GM21528 (cell line): ENCODE measurements around the gene LMO2.

ENCODE experiments used
- ATAC-seq: cut with Tn5 transposase; IDR thresholded peaks from one replicate; pipeline ENCODE4 v1.9.1; 2021; ENCODE audit warnings: mild to moderate bottlenecking, moderate library complexity; ENCODE audit not compliant: unreplicated experiment, low FRiP score

Gene LMO2

GRCh38 chr11:33916736-33917135 is 24.9 kb upstream of the LMO2 start:
- ATAC-seq = no peak

GRCh38 chr11:33915526-33915925 is 23.6 kb upstream of the LMO2 start:
- ATAC-seq = no peak

GRCh38 chr11:33913991-33914390 is 22.1 kb upstream of the LMO2 start:
- no peak for ATAC-seq

- peak; percentile 76 for ATAC-seq
Measured at GRCh38 chr11:33912405-33913361, 20.8 kb upstream of the LMO2 start.

- ATAC-seq = no peak
Measured at GRCh38 chr11:33910958-33911339, 19.1 kb upstream of the LMO2 start.

- no peak for ATAC-seq
Measured at GRCh38 chr11:33910296-33910957, 18.6 kb upstream of the LMO2 start.

GRCh38 chr11:33909552-33909951 is 17.7 kb upstream of the LMO2 start:
- no peak for ATAC-seq

GRCh38 chr11:33909150-33909549 is 17.3 kb upstream of the LMO2 start:
- no peak for ATAC-seq

GRCh38 chr11:33907421-33907820 is 15.5 kb upstream of the LMO2 start:
- ATAC-seq = no peak

GRCh38 chr11:33906484-33907186 is 14.8 kb upstream of the LMO2 start:
- ATAC-seq = no peak

GRCh38 chr11:33904102-33904501 is 12.2 kb upstream of the LMO2 start:
- ATAC-seq = no peak

GRCh38 chr11:33900159-33900840 is 8.4 kb upstream of the LMO2 start:
- no peak for ATAC-seq

GRCh38 chr11:33899400-33900037 is 7.6 kb upstream of the LMO2 start:
- no peak for ATAC-seq

- no peak for ATAC-seq
Measured at GRCh38 chr11:33898957-33899356, 7.1 kb upstream of the LMO2 start.

- ATAC-seq = no peak
Measured at GRCh38 chr11:33897761-33898375, 6.0 kb upstream of the LMO2 start.

GRCh38 chr11:33896911-33897310 is 5.0 kb upstream of the LMO2 start:
- ATAC-seq = no peak

GRCh38 chr11:33895752-33896137 is 3.9 kb upstream of the LMO2 start:
- no peak for ATAC-seq

- ATAC-seq = no peak
Measured at GRCh38 chr11:33894398-33894746, 2.5 kb upstream of the LMO2 start.

- peak; percentile 84 for ATAC-seq
Measured at GRCh38 chr11:33893711-33894397, 2.0 kb upstream of the LMO2 start.
